GM12878 (cell line): ENCODE data around the gene MCRIP2. TPM values are rescaled to one million over a fixed set of nuclear protein-coding genes. Genes with fewer than 3 reads are reported as not detected.

Source experiments
- ATAC-seq: fragments of 200-7000 bp; cut with Tn5 transposase; 3 replicates; pipeline ENCODE4 v1.9.1; 2020; ENCODE audit warnings: mild to moderate bottlenecking, moderate library complexity
- BruUV-seq: library from RNA; stranded (reverse); fragments of 400-500 nt; replicated peaks from 2 replicates; lab custom pipeline; 2021; lab: Mats Ljungman, UMichigan
- CTCF ChIA-PET: fragments of 300-600 bp; sonication (Branson Sonifier 250); formaldehyde crosslinking; extraction: SDS; loops from one replicate; lab custom pipeline; 2021; ENCODE audit warnings: inconsistent platforms; lab: Yijun Ruan, JAX
- POLR2A ChIA-PET: fragments of 350-600 bp; formaldehyde crosslinking; extraction: SDS; loops from one replicate; lab custom pipeline; 2021; ENCODE audit warnings: inconsistent platforms; lab: Charles Lee
- RAD21 ChIA-PET: fragments of 300-600 bp; sonication (Branson Sonifier 250); formaldehyde crosslinking; loops from one replicate; lab custom pipeline; 2023; ENCODE audit warnings: antibody characterized with exemption; ENCODE audit not compliant: unreplicated experiment; lab: Charles Lee
- SMC1A ChIA-PET: fragments of 300-600 bp; sonication (Branson Sonifier 250); formaldehyde crosslinking; loops from one replicate; lab custom pipeline; 2023; ENCODE audit not compliant: unreplicated experiment, uncharacterized antibody; lab: Charles Lee
- DNase-seq: peaks from one replicate; pipeline ENCODE4 v3.0.0-alpha.2; 2011; ENCODE audit warnings: low read depth, low spot score
- FAIRE-seq: peaks from 3 replicates; lab custom pipeline; 2011; peaks lifted over from hg19 to GRCh38; lab: Jason Lieb, UNC
- H2AFZ ChIP-seq: 2 replicates; pipeline ENCODE4 v1.6.0; 2011; ENCODE audit warnings: low read depth, low read length, control low read depth; ENCODE audit not compliant: control insufficient read depth
- H3K27ac ChIP-seq: 2 replicates; pipeline ENCODE4 v1.5.1; 2011; ENCODE audit warnings: control low read depth; ENCODE audit not compliant: control insufficient read depth, insufficient read depth
- H3K27me3 ChIP-seq, 2 experiments: replicated peaks in 1 of 2; 2 replicates each; pipeline versions ENCODE4 v1.6.0 to v1.6.1; 2011; ENCODE audit warnings: low read length in 1 of 2; ENCODE audit not compliant: control insufficient read depth in 2 of 2, insufficient read depth in 2 of 2
- H3K36me3 ChIP-seq, 2 experiments: 2 replicates each; pipeline ENCODE4 v1.5.1; 2011; ENCODE audit warnings: low read length in 1 of 2; ENCODE audit not compliant: control insufficient read depth in 2 of 2, insufficient read depth in 2 of 2
- H3K4me1 ChIP-seq: 2 replicates; pipeline ENCODE4 v1.6.1; 2011; ENCODE audit warnings: mild to moderate bottlenecking, low read length, moderate library complexity, mixed read lengths; ENCODE audit not compliant: control insufficient read depth, insufficient read depth
- H3K4me2 ChIP-seq: 2 replicates; pipeline ENCODE4 v1.6.0; 2011; ENCODE audit warnings: control low read depth; ENCODE audit not compliant: control insufficient read depth, insufficient read depth
- H3K4me3 ChIP-seq: fragments of 200-600 bp; sonication (generic); 2 replicates; pipeline ENCODE4 v1.5.1; 2016
- H3K79me2 ChIP-seq: 2 replicates; pipeline ENCODE4 v1.6.0; 2011; ENCODE audit warnings: low read length; ENCODE audit not compliant: control insufficient read depth, insufficient read depth
- H3K9ac ChIP-seq: 2 replicates; pipeline ENCODE4 v1.8.0; 2011; ENCODE audit warnings: low read length, control low read depth, mixed read lengths; ENCODE audit not compliant: control insufficient read depth, insufficient read depth
- H3K9me3 ChIP-seq: replicated peaks from 3 replicates; pipeline ENCODE4 v1.5.1; 2011; ENCODE audit warnings: mild to moderate bottlenecking, low read length; ENCODE audit not compliant: control insufficient read depth, insufficient read depth
- H4K20me1 ChIP-seq: 2 replicates; pipeline ENCODE4 v1.6.0; 2011; ENCODE audit not compliant: control insufficient read depth, insufficient read depth
- BACH1 ChIP-seq: fragments of 450-650 bp; IDR thresholded peaks from 2 replicates; pipeline ENCODE4 v1.6.1; 2017; ENCODE audit warnings: mild to moderate bottlenecking, borderline replicate concordance
- CHD4 ChIP-seq: fragments of 200-600 bp; sonication (generic); IDR thresholded peaks from 2 replicates; pipeline ENCODE4 v1.6.1; 2016; ENCODE audit warnings: mild to moderate bottlenecking
- RAD21 ChIP-seq: IDR thresholded peaks from 2 replicates; pipeline ENCODE4 v1.6.1; 2011; ENCODE audit warnings: mild to moderate bottlenecking, low read depth, low read length, moderate library complexity; ENCODE audit not compliant: insufficient read depth
- SP1 ChIP-seq: IDR thresholded peaks from one replicate; pipeline ENCODE4 v1.6.1; 2011; ENCODE audit warnings: low read depth, low read length
- TCF3 ChIP-seq: IDR thresholded peaks from 2 replicates; pipeline ENCODE4 v1.6.1; 2012; ENCODE audit warnings: low read depth, mild to moderate bottlenecking, low read length, borderline replicate concordance; ENCODE audit not compliant: insufficient read depth
- ZBTB33 ChIP-seq: fragments of 450-650 bp; IDR thresholded peaks from 2 replicates; pipeline ENCODE4 v1.6.1; 2017; ENCODE audit warnings: mild to moderate bottlenecking
- WGBS: methylation state at CpG from one replicate; pipeline ENCODE4 v1.1.6; 2016; ENCODE audit warnings: low lambda C conversion rate; ENCODE audit not compliant: insufficient replicate concordance, insufficient coverage; ENCODE audit errors: missing lambda C conversion rate; 5-methylcytosine and 5-hydroxymethylcytosine counted together
- in situ Hi-C: fragments of 300-500 bp; cut with MboI; formaldehyde crosslinking; loops from 9 replicates; pipeline ENCODE4 v1.14.3; 2018; ENCODE audit warnings: mixed read lengths
- intact Hi-C: fragments of 100-400 bp; cut with micrococcal nuclease; formaldehyde crosslinking; loops from one replicate; pipeline ENCODE4 v1.14.2; 2022; ENCODE audit not compliant: unreplicated experiment
- polyA plus RNA-seq, 11 experiments: library from polyadenylated mRNA; depleted of rRNA in 4 of 11; unstranded in 6 of 11; stranded (reverse) in 5 of 11; fragments of >200 nt; fragmentation: Nextera tagmentation in 4 of 11; fragmentation: Illumina TruSeq in 1 of 11; extraction: Ambion mirVana in 4 of 11; extraction: Trizol in 1 of 11; gene quantifications; 1 replicate in 1 of 11; 2 replicates in 10 of 11; pipeline versions ENCODE4 v1.2.1 to v1.2.3, GENCODE V29; 2011 to 2016; ENCODE audit warnings: inconsistent platforms in 2 of 11, missing spikeins in 2 of 11, low read depth in 1 of 11
- total RNA-seq, 4 experiments: library from RNA; depleted of rRNA in 3 of 4; stranded (reverse); fragments of >200 nt in 3 of 4; fragmentation: Illumina TruSeq in 1 of 4; extraction: Trizol in 1 of 4; gene quantifications; 2 replicates each; pipeline versions ENCODE4 v1.2.1 to v1.2.3, GENCODE V29; 2013 to 2021
- TF ChIP-seq, protein P1 (sequence below): fragments of 450-650 bp; IDR thresholded peaks from 2 replicates; pipeline ENCODE4 v1.6.1; 2017; ENCODE audit warnings: mild to moderate bottlenecking, low read depth, inconsistent platforms; ENCODE audit not compliant: poor library complexity, severe bottlenecking

The MCRIP2 gene
- total and polyA plus RNA-seq, 10 of the 15 experiments (the other 5 are each of a cell fraction or from before 2014, with no cell fraction given) = 0.19 to 93.1 (median 57.9) TPM

DNA sequence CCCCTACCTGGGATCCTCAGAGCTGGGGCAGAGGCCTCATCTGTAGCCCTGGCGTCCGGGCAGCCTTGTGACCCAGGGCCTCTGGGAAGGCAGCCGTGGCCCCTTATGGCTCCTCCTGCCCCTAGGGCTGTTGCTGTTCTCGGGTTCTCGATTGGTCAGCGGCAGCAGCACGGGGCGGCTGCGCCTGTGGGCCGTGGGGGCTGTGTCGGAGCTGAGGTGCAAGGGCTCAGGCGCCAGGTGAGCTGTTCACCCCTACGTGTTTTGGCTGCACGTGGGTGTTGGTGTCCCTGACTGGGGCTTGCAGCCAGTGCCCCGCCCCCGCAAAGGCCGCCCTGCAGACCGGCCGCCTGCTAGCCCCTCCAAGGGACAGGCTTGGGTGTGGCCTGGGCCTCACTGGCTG, 20.5 kb downstream of the MCRIP2 start:
- ATAC-seq = no peak
- Histone ChIP-seq H3K4me3 (no peak overlapping the region), H4K20me1 (no peaks in the 10 kb centered on the region), H3K27ac (no peak overlapping the region), H3K9ac (no peak overlapping the region), H3K4me1 (peaks cover 3% of the 10 kb centered on the region; the same call in 1 of the 2 replicates), H3K27me3 (no peaks in the 10 kb centered on the region), H3K4me2 (no peak overlapping the region), H3K9me3 (no peaks in the 10 kb centered on the region), H3K79me2 (no peaks in the 10 kb centered on the region), H3K36me3 (no peaks in the 10 kb centered on the region; a peak in 2 of 4 replicates), H2AFZ (no peak overlapping the region)
- DNase-seq = no peak
- in situ Hi-C loops (loop anchor here (10.0 kb wide), 1 partner anchor 267 kb away; the partner anchor contains the start of gene NME4), intact Hi-C loops (loop anchor here (10.0 kb wide), 1 partner anchor 267 kb away; the partner anchor contains the start of gene NME4)
- BruUV-seq = no TSS peak
- 96% methylated on average over 19 of the region's 19 CpGs for WGBS
- no peak for FAIRE-seq
- ChIA-PET CTCF (interaction anchor here (0.7 to 2.0 kb wide), 2 partner anchors 10 to 14 kb away, joined by 3 to 7 read pairs; no protein-coding TSS in a partner anchor), SMC1A (no interaction called here), POLR2A (interaction anchor here (1.4 kb wide), 1 partner anchor 19 kb away, joined by 3 read pairs; no protein-coding TSS in a partner anchor), RAD21 (no interaction called here)
- TF ChIP-seq SP1 = no peak
- no peak for TF ChIP-seq TCF3
- TF ChIP-seq ZBTB33 = no peak
- no peak for TF ChIP-seq RAD21
- no peak for TF ChIP-seq CHD4
- TF ChIP-seq BACH1 = no peak
- TF ChIP-seq, protein P1, sequence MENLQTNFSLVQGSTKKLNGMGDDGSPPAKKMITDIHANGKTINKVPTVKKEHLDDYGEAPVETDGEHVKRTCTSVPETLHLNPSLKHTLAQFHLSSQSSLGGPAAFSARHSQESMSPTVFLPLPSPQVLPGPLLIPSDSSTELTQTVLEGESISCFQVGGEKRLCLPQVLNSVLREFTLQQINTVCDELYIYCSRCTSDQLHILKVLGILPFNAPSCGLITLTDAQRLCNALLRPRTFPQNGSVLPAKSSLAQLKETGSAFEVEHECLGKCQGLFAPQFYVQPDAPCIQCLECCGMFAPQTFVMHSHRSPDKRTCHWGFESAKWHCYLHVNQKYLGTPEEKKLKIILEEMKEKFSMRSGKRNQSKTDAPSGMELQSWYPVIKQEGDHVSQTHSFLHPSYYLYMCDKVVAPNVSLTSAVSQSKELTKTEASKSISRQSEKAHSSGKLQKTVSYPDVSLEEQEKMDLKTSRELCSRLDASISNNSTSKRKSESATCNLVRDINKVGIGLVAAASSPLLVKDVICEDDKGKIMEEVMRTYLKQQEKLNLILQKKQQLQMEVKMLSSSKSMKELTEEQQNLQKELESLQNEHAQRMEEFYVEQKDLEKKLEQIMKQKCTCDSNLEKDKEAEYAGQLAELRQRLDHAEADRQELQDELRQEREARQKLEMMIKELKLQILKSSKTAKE = no peak
